CMK (cell line): ENCODE data around the gene IQSEC2.

Experiments
- DNase-seq: peaks from one replicate; pipeline ENCODE4 v3.0.0-alpha.2; 2010; ENCODE audit warnings: low read depth

The IQSEC2 gene

DNA sequence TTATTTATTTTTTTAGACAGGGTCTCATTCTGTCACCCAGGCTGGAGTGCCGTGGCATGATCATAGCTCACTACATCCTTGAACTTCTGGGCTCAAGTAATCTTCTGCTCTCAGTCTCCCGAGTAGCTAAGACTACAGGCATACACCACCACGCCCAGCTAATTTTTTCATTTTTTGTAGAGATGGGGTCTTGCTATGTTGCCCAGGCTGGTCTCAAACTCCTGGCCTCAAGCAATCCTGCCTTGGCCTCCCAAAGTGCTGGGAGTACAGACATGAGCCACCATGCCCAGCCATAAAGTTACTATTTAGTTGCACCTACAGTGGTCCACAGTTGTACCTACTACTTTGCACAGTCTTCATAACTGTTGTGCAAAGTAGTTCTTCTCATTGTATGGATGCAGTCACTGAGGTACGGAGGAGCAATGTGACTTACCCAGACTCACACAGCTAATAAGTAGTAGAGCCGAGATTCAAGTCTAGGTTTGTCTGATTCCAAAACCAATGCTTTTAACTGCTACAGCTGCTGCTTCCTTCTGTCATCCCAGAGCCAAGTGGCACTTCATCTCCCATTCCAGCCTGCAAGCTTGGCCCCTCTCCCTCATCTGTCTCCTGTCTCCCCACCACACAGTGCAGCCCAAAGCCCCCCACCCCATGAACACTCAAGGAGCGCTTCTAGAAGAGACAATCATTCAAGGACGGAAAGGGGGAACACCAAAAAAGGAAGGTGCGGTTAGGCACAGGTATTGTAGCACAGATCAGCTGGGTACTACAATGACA is 24.0 kb upstream of the IQSEC2 start:
- no peak for DNase-seq

DNA sequence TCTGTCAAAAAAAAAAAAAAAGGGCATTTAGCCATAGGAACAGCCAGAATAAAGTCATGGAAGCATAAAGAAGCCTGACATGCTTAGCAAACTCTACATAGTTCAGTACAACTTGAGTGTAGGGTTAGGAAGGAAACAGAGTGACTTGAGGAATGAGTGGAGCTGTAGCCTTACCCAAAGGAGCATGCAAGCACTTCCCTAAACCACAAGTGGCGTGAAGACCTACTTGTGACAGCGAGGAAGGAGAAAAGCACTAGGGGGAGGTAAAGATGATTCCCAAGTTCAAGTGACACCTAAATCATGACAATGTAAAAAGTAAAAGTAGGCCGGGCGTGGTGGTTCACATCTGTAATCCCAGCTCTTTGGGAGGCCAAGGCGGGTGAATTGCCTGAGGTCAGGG is 21.8 kb upstream of the IQSEC2 start:
- no peak for DNase-seq

DNA sequence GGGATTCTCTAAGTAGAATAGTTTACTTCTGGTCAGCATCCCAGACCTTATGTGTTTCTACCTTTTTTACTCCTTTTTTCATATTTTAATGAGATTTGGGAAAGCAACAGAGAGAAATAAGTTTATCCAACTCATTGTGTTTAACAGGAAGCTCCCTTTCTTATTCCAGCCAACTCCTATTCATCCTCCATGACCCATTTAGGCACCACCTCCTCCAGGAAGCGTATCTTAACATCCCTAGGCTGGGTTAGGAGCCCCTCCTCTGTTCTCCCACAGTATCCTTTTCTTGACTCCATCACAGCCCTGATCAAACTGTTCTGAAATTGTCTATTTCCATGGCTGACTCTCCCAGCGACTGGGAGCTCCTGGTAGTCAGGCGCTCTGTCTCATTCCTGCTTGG is 18.8 kb upstream of the IQSEC2 start:
- no peak for DNase-seq

- DNase-seq, result no peak
Measured at GRCh38 chrX:53294024-53294648, 12.8 kb upstream of the IQSEC2 start.

- no peak for DNase-seq
Measured at GRCh38 chrX:53291596-53291995, 10.2 kb upstream of the IQSEC2 start.

DNA sequence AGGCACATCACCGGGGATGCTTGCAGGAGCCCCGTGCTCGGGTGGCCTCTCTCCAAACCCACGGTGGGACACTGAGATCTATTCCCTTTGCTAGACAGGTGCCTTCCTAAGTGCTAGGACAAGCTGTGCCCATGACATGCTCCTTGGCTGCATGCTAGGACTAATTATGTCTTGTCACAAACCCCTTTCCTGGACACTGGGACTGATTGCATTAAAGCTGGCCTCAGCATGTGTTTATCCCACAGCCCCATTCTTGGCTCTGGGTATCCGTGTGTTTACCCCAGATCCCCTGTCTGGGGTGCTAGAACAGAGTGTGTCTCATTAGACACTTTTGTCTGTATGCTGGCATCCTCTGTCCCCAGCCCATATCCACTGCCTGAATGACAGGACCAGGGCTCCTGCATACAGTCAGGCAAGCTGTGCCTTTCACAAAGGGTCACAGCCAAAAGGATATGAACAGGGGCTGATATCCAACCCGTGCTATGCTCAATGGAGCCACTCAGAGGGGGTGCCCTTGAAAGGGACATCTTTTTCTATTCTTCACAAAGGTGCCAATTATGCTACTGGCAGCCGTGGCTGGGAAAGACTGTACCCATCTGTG is 9.2 kb upstream of the IQSEC2 start:
- DNase-seq, result no peak

DNA sequence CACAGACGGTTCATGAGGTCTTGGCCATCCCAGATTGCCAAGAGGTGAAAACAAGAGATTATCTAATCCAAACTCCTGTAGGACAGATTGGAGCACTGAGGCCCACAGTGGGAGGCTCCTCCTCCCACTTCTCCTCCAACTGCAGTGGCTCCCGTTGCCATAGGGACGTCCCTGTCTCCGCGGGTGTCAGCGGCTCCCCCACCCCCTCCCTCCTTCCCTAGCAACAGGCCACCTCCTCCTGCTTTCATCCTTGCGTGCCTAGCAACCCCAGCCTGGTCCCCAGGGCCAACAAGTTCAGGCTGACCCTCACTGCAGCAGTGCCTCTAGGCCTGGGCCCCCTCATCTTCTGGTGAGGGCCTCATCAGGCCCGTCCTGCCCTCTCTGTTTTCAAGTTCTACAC is 6.8 kb upstream of the IQSEC2 start:
- no peak for DNase-seq

DNA sequence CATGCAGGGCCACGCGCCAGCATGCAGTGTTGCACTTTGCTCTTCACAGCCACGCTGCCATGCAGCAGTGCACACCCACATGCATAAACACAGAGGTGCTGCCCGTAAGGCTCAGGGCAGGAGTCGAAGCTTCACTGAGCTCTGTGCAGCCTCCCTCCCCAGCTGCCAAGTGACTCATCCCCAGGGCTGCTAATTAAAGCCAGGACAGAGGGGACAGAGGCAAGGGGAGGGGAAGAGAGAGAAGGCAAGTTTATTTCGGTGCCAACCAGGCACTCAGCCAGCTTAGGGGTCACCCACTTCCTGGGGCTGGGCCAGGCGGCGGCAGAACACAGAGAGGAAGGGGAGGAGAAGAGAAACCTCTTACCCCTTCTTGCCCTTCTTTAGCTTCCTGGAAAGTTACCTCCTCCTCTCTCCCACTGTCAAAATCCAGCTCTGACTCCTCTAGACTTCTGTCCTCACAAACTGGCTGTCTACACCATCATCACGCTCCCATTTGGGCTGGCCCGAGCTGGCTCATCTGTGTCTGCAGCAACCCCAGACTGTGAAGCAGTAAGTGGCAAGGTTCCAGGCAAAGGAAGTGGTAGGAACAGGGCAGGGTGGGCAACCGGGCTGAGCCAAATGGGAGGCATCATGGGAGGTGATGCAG is 6.2 kb upstream of the IQSEC2 start:
- DNase-seq, result no peak

DNA sequence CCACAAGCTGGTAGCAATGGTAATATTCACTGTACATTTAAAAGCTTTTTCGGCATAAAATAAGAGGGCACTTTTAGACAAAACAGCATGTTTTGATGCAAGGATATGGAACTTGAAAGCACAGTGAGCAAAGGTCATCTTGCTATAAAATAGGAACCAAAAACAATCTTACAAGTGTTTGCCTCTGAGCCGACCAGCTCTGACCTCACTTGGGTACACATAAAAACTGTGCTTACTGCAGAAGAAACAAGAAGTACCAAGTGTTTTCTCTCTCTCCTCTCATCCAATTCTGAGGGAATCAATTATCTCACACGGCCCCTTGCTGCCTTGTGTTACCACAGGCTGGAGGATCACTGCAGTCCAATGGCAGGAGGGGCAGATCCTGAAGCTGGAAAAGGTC is 4.8 kb upstream of the IQSEC2 start:
- no peak for DNase-seq

GRCh38 chrX:53285591-53285990 is 4.2 kb upstream of the IQSEC2 start:
- no peak for DNase-seq

GRCh38 chrX:53284684-53285447 is 3.5 kb upstream of the IQSEC2 start:
- no peak for DNase-seq

- DNase-seq, result no peak
Measured at GRCh38 chrX:53283567-53283966, 2.2 kb upstream of the IQSEC2 start.

GRCh38 chrX:53283099-53283498 is 1.7 kb upstream of the IQSEC2 start:
- no peak for DNase-seq

GRCh38 chrX:53281963-53282695 is 745 bp upstream of the IQSEC2 start:
- DNase-seq, result no peak

DNA sequence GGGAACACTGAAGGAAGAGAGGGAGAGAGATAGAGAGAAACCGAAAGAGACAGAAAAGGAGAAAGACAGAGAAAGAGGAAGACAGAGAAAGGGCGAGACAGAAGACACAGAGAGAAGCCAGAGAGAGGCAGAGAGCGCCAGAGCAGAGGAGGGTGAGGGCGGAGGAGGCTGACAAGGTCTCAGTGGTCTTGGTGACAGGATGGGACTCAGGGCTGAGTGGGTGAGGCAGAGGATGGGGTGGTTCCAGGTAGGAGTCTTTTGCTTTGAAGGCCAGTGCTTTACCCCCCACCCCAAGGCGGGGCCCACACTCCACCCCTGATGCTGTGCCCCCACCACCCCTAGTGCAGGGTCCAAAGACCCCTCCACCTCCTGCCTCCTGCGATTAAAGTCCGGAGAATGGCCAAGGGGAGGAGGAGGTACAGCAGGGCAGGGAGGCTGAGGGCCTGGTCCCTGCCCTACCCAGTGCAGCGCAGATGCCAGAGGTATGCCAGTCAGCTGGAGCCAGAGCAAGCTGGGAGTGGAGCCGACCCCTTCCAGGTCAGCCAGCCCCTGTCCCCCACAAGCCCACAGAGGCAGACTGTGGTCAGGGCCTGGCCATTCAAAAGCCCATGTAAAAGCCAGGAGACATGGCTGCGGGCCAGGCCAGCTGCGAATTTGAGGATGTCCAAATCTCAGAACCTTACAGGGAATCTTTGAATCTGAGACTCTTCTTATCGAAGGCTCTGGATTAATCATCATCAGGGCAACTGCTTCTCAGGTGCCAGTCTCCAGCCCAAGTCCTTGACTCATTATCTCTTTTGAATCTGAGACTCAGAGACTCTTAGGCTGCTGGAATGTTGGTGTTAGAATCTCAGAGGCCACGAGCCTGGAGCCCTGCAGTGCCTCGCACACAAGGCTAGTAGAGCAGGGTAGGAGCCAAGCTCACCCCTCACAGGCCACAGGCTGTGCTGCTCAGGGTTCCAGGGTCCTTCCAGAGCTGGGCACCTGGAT is 758 bp downstream of the IQSEC2 start:
- DNase-seq, result no peak

DNA sequence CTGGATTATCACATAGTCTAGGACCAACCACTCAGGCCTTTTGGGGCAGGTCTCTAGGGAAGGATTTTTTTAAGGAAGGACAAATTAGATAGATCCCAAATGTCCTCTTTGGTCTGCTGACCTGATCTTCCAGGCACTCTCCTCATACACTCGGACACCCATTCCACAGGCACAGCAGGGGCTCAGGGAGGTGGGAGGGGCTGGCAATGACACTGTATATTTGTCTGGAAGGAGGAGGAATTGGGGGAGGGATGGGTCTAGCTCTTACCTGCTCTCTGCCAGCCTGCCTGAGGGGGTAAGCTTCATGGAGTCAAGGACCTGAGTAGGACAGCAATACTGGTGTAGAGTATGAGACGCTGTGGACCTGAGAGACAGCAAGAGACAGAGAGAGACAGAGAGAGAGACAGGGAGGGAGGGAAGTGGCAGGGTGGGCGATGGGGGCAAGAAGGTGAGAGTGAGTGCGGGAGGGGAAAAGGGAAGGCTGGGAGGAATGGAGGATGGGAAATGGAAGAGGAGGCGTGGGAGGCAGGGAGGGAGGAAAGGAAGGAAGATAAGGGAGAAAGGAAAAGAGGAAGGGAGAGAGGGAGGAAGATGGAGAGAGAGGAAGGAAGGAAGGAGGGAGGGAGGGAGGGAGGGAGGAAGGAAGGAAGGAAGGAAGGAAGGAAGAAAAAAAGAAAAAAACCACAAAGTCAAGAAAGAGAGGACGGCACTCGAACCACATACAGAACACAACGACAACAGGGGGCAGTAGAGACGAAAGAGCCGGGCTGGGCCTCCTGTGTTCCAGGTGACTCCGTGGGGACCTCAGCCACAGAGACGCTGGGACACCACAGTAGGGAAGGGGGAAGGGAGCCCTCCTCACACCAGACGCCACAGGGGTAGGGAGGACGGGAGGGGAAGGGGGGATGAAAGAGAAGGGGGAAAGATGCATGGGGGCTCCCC is 1.8 kb downstream of the IQSEC2 start:
- DNase-seq, result no peak

DNA sequence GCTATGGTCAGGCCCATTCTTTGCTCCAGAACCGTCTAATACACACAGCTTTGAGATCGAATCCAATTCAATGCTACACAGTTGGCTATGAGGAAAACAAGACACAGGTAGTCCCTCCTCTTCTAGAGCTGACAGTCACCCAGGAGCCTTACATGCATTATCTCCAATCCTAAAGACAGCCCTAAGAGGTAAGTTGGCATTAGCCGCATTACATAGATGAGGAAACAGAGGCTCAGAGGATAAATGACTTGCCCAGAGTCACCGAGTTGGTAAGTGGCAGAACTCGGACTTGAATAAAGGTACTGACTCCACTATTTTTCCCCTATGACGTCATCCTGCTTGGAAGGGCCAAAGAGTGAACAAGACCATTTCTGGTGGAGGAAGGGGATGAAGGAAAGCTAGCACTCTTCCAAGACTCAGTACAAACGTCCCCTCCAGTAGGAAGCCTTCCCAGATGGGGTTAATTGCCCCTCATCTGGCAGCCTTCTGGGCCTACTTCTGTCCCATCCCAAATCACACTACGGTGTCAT is 8.5 kb downstream of the IQSEC2 start:
- no peak for DNase-seq

DNA sequence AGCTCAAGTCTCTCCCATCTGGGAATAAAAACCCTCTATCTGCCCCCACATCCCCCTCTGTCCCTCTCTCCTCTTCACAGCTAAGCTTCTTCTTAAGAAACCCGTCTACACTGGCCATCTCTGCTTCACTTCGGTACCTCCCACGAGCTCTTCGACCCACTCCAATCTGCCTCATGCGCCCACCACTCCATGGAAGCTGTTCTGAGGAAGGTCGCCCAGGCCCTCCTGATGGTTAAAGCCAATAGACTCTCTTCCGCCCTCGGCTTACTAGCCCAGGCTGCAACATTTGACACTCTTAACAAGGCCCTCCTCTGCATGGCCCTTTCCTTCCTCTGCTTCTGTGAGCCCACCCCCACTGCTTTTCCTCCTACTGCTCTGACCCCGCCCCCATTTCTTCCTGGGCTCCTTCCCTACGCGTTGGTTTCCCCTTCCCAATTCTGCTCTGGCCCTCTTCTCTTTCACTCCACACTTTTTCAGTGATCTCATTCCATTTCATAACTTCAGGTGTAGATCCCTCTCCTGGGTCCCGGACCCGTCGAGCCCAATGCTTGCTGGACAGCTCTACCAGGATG is 11.8 kb downstream of the IQSEC2 start:
- no peak for DNase-seq

GRCh38 chrX:53268173-53268572 is 13.2 kb downstream of the IQSEC2 start:
- DNase-seq, result no peak
